ENCODE measurements around the gene MOCOS. TPM values are rescaled to one million over a fixed set of nuclear protein-coding genes. Genes with fewer than 3 reads are reported as not detected.

MOCOS gene
- total RNA-seq, 2 experiments from 2014 or later, result not detected

GRCh38 chr18:36298126-36298741 is 110.9 kb downstream of the MOCOS start:
- Histone ChIP-seq H3K9me3 (ENCODE audit: low read length) (no peaks in the 10 kb centered on the region), H4K20me1 (ENCODE audit: insufficient read depth, low read length) (no peaks in the 10 kb centered on the region), H3K4me2 (ENCODE audit: low read length) (no peak overlapping the region; the same call in 1 of the 2 replicates), H3K27ac (ENCODE audit: low read depth, low read length, poor library complexity, severe bottlenecking) (no peak overlapping the region), H3K9me2 (ENCODE audit: insufficient read depth, low read length) (no peaks in the 10 kb centered on the region), H3K4me3 (ENCODE audit: low read depth, low read length, poor library complexity, severe bottlenecking) (no peak overlapping the region), H3K36me3 (ENCODE audit: insufficient read depth, low read length) (no peaks in the 10 kb centered on the region), H3K79me2 (ENCODE audit: insufficient read depth, low read depth, low read length) (no peaks in the 10 kb centered on the region), H3K4me1 (ENCODE audit: insufficient read depth, low read length, poor library complexity, severe bottlenecking) (no peaks in the 10 kb centered on the region), H2AFZ (ENCODE audit: low read length) (no peak overlapping the region)
- TF ChIP-seq EZH2phosphoT487 (IDR thresholded peaks at IDR 0.05; ENCODE audit: borderline replicate concordance, low read depth, low read length), result no peak
- no peak for TF ChIP-seq CTCF (conservative IDR thresholded peaks at IDR 0.05; ENCODE audit: low read length)
- DNase-seq (ENCODE audit: low spot score), result no peak
- intact Hi-C loops (cut with micrococcal nuclease; ENCODE audit: unreplicated experiment), result no loop called here
- CTCF ChIA-PET (ENCODE audit: unreplicated experiment), result interaction anchor here (0.6 kb wide), 2 partner anchors 27 to 539 kb away, joined by 3 to 11 read pairs; no protein-coding TSS in a partner anchor
- POLR2A ChIA-PET, result interaction anchor here (0.5 to 0.6 kb wide), 2 partner anchors 14 to 381 kb away, joined by 3 to 4 read pairs; no protein-coding TSS in a partner anchor
- BruUV-seq (replicated peaks), result no TSS peak

DNA sequence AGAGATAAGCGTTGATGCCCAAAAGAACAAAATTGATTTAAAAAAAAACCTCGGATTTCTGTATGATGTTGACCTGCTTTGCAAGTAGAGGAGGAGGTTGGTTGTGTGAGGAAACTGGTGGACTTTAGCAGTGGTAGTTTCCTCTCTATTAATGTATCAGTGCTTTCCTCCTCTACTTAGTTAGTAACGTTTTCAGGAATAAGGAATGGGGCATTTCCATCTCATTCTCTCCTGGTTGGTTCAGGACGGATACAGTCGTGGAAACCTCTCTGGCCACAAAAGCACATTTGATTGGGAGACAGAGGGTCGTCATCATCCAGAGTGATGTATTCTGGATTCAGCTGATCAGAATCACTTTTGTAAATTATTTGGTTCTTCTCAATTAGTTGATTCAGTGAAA is 111.7 kb downstream of the MOCOS start:
- intact Hi-C loops (cut with micrococcal nuclease; ENCODE audit: unreplicated experiment), result no loop called here
- Histone ChIP-seq H3K4me3 (ENCODE audit: low read depth, low read length, poor library complexity, severe bottlenecking) (no peak overlapping the region), H3K4me1 (ENCODE audit: insufficient read depth, low read length, poor library complexity, severe bottlenecking) (no peaks in the 10 kb centered on the region), H3K4me2 (ENCODE audit: low read length) (no peak overlapping the region), H3K79me2 (ENCODE audit: insufficient read depth, low read depth, low read length) (no peaks in the 10 kb centered on the region), H2AFZ (ENCODE audit: low read length) (no peak overlapping the region), H3K9me2 (ENCODE audit: insufficient read depth, low read length) (no peaks in the 10 kb centered on the region), H3K36me3 (ENCODE audit: insufficient read depth, low read length) (no peaks in the 10 kb centered on the region), H3K27ac (ENCODE audit: low read depth, low read length, poor library complexity, severe bottlenecking) (no peak overlapping the region), H4K20me1 (ENCODE audit: insufficient read depth, low read length) (no peaks in the 10 kb centered on the region), H3K9me3 (ENCODE audit: low read length) (no peaks in the 10 kb centered on the region)
- ChIA-PET CTCF (ENCODE audit: unreplicated experiment) (no interaction called here), POLR2A (interaction anchor here (0.6 kb wide), 1 partner anchor 382 kb away, joined by 4 read pairs; no protein-coding TSS in a partner anchor)
- no peak for TF ChIP-seq EZH2phosphoT487 (IDR thresholded peaks at IDR 0.05; ENCODE audit: borderline replicate concordance, low read depth, low read length)
- TF ChIP-seq CTCF (conservative IDR thresholded peaks at IDR 0.05; ENCODE audit: low read length), result no peak
- BruUV-seq (replicated peaks), result no TSS peak
- no peak for DNase-seq (ENCODE audit: low spot score)

DNA sequence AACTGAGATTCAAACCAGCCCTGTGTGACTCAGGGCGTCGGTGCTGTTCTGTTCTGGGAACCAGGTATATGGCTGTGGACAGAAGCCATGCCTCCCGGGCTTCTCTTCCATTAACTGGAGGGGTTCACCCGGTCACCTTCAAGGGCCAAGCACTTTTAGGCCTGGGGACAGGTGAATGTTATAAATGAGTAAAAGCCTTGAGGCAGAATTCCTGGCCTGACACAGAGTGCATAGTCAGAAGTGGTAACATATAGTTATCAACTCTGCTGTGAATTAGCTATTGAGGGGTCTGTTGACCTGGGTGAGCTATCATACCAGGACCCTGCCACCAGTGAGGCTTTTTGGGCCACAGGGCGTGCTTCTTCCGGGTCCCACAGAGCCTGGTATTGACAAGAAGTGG is 112.9 kb downstream of the MOCOS start:
- no peaks in the 10 kb centered on the region for H3K79me2 ChIP-seq (ENCODE audit: insufficient read depth, low read depth, low read length)
- TF ChIP-seq EZH2phosphoT487 (IDR thresholded peaks at IDR 0.05; ENCODE audit: borderline replicate concordance, low read depth, low read length) (no peak), CTCF (conservative IDR thresholded peaks at IDR 0.05; ENCODE audit: low read length) (no peak)
- BruUV-seq (replicated peaks), result no TSS peak
- no peaks in the 10 kb centered on the region for H3K4me1 ChIP-seq (ENCODE audit: insufficient read depth, low read length, poor library complexity, severe bottlenecking)
- H3K4me3 ChIP-seq (ENCODE audit: low read depth, low read length, poor library complexity, severe bottlenecking), result no peak overlapping the region
- H3K27ac ChIP-seq (ENCODE audit: low read depth, low read length, poor library complexity, severe bottlenecking), result no peak overlapping the region
- no peak for DNase-seq (ENCODE audit: low spot score)
- no peak overlapping the region for H2AFZ ChIP-seq (ENCODE audit: low read length)
- intact Hi-C loops (cut with micrococcal nuclease; ENCODE audit: unreplicated experiment), result no loop called here
- no peaks in the 10 kb centered on the region for H3K9me2 ChIP-seq (ENCODE audit: insufficient read depth, low read length)
- H4K20me1 ChIP-seq (ENCODE audit: insufficient read depth, low read length), result no peaks in the 10 kb centered on the region
- H3K36me3 ChIP-seq (ENCODE audit: insufficient read depth, low read length), result no peaks in the 10 kb centered on the region
- CTCF ChIA-PET (ENCODE audit: unreplicated experiment), result no interaction called here
- POLR2A ChIA-PET, result no interaction called here
- no peak overlapping the region for H3K4me2 ChIP-seq (ENCODE audit: low read length)
- H3K9me3 ChIP-seq (ENCODE audit: low read length), result no peaks in the 10 kb centered on the region
